Inflammatory macrophage treated with lipopolysaccharide for 4 hours (primary cell): ENCODE results near the gene CBFA2T2.
"Not testable (repeated sequence)": the region's sequence is repeated elsewhere in the genome, so short reads cannot be mapped to it uniquely, and the experiment has no call there.

Source experiments
- DNase-seq: peaks from one replicate; pipeline ENCODE4 v3.0.0-alpha.2; 2020

Gene CBFA2T2

DNA sequence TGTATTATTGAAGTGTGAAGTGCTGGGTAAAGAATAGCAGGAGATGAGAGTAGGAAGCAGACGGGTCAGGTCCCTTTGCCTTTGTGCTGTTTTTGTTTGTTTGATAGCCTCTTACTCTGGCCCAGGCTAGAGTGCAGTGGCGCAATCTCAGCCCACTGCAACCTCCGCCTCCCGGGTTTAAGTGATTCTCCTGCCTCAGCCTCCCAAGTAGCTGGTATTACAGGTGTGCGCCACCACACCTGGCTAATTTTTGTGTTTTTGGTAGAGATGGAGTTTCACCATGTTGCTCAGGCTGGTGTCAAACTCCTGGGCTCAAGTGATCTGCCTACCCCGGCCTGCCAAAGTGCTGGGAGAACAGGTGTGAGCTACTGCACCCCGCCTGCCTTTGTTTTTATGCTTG lies 18.1 kb downstream of the CBFA2T2 start:
- DNase-seq = not testable (repeated sequence)

DNA sequence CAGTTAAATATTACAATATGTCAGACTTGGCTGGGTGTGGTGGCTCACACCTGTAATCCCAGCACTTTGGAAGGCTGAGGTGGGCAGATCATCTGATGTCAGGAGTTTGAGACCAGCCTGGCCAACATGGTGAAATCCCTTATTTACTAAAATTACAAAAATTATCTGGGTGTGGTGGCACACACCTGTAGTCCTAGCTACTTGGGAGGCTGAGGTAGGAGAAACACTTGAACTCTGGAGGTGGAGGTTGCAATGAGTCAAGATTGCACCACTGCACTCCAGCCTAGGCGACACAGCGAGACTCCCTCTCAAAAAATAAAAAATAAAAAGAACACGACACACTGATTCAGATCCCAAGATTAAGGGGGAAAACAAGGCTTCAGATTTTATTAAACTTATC lies 19.2 kb downstream of the CBFA2T2 start:
- not testable (repeated sequence) for DNase-seq

DNA sequence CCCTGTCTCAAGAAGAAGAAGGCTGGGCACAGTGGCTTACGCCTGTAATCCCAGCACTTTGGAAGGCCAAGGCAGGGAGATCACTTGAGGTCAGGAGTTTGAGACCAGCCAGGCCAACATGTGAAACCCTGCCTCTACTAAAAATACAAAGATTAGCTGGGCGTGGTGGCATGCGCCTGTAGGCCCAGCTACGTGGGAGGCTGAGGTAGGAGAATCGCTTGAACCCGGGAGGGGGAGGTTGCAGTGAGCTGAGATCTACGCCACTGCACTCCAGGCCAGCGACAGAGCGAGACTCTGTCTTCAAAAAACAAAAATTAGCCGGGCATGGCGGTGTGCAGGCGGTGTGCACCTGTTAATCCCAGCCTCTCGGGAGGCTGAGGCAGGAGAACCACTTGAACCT lies 22.0 kb downstream of the CBFA2T2 start:
- not testable (repeated sequence) for DNase-seq

DNA sequence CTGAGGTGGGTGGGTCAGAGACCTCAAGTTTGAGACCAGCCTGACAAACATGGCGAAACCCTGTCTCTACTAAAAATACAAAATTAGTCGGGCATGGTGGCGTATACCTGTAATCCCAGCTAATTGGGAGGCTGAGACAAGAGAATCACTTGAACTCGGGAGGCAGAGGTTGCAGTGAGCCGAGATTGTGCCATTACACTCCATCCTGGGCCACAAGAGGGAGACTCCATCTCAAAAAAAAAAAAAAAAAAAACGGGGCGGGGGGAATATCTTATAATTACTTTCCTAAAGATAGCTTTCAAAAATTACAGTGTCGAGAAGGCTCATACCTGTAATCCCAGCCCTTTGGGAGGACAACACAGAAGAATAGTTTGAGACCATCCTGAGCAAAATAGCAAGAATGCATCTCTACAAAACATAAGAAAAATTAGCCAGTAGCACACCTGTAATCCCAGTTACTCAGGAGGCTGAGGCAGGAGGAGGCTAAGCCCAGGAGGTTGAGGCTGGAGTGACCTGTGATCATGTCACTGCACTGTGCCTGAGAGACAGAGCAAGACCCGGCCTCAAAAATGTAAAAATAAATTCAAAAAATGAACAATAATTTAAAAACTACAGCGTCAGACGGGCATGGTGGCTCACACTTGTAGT lies 25.8 kb downstream of the CBFA2T2 start:
- DNase-seq = no peak

DNA sequence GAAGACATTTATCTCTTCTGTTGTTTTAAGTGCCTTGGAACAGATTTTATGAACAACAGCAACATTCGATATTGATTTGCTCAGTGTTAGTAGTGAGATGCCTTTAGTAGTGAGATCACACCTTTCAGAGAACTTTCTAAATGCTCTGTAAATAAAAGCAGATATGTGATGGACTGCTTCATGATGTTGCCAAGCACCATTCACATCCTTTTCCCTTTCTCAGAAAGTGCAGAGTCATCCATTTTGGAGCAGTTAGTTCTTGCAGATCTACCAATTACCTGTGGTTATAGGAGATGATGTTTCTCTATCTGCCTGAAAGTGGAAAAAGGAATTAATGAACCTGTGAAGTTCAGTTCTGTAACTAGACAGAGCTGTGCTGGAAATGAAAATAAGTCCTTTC lies 27.0 kb downstream of the CBFA2T2 start:
- no peak for DNase-seq

DNA sequence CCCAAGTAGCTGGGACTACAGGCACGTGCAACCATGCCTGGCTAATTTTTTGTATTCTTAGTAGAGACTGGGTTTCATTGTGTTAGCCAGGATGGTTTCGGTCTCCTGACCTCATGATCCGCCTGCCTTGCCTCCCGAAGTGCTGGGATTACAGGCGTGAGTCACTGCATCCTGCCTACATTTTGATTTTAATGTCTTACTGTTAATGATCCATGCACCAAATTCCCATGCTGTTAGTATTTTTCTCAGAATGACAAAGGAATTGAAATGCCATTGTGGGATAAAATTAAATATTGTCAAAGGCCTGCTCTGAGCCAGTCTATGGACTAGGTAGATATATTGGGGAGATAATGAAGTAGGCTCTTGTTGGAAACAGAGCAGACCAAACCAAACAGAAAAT lies 28.2 kb downstream of the CBFA2T2 start:
- no peak for DNase-seq

DNA sequence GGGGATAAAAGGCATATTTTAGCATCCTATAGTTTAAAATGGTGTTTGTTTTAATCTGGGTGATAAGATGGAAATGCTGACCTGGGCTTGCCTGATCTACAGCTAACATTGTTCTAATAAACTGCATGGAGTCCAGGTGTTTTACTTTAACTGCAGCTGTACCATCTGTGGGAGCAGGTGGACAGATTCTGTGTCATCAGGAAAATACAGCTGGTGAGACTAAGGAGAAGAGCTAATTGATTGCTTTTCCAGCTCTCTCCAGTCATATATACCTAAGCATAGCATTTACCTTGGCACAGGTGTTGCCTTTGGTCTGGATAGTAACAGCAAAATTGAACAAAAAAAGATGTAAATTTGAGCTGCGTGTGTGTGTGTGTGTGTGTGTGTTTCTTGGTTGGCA lies 31.6 kb downstream of the CBFA2T2 start:
- no peak for DNase-seq

DNA sequence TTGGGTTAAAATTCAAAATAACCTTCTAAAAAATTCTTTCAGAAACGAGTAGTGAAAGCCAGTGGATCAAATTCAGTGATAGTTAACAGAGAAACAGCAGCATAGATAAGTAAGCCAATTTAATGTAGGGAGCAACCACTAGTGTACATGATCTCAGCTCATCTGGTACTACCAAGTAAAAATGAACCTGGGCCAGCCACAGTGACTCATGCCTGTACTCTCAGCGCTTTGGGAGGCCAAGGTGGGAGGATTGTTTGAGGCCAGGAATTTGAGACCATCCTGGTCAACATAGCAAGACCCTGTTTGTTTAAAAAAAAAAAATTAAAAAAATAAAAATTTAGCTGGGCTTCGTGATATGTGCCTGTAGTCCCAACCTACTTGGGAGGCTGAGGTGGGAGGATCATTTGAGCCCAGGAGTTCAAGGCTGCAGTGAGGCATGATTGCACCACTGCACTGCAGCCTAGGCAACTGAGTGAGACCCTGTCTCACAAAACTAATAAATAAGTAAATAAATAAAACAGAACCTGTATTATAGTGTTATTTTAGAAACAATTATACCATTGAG lies 32.4 kb downstream of the CBFA2T2 start:
- DNase-seq = no peak

DNA sequence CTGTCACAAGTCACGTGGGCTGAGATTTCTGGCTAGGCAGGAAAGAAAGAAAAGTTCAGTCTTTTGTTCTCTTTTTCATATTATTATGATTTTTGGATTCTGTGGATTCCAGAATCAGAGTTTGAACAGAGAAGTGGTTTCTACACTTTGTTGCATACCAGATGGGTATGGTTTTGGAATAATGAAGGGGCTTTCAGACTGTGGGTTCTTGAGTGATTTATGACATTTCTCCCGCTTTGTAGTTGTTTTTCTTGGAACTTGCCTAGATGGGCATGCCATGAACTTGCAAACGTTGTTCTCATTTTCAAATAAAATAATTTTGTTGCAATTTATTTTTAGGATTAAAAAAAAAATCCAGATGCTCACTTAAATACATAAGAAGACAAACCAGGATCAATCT lies 34.4 kb downstream of the CBFA2T2 start:
- DNase-seq = no peak

DNA sequence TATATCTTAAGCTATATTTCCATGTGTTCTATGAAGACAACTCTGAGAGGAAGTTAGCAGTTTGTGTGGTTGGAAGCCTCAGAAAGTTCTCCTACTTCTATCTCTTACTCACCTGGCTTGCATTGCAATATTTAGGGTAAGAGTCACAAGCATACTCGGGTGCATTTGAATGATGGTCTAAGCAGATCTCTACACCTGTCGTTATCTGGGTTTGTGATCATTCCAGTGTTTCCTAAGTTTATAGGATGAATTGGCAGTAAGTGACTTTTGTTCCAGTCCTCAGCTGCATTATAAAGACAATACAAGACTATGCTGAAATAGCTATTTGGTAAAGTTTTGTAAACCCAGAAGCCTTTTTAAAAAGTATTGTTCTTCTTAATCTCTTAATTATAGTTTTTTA lies 36.9 kb downstream of the CBFA2T2 start:
- DNase-seq = no peak

DNA sequence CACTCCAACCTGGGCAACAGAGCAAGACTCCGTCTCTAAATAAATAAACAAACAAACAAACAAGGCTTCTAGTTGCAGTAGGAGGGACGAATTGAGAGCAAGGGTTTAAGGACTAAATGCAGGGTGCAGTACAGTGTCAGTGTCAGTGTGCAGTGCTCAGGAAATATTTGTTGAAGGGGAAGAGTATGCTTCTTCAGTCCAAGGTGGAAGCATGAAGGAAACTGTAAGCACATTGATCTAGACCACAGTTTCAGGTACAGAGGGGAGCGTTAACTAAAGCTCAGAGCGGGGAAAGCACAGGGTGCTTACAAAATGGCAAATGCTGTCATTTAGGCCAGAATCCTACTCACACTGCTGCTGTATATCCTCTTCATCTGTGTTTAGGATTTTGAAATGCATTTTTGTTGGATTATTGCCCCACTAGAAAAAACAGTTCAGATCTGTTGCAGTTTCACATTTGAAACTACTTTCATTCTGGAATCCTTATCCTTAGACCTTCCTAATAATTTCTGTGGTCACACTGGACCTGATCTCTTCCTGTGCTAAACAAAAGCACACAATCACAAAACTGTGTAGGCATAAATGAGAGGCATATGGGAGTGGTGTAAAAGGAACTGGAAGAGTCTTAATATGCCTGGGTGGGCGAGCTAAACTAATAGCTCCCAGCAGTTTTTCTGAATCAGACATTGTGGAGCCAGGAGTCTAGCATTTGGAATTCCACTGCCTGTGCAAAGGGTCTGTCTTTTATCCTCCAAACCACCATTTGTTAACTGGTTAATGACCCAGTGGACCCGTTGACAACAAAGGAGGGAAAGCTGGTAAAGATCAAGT lies 41.4 kb downstream of the CBFA2T2 start:
- peak; percentile 19 for DNase-seq

DNA sequence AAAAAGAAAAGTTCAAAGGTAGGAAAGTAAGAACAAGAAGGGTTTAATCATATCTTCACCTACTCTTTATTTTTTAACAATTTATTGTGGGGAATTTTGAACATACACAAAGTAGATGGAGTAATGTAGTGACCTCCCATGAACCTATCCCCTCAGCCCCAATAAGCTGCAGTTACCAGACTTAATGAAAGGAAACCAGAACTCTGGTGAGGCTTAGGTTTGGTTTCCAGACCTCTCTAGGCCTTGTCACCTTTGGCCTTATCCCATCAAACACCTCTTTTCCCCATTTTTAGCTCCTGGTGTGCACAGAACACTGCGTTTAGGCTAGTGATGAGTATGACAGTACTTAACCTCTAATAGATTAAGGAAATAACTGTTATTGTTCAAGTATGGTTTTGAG lies 42.0 kb downstream of the CBFA2T2 start:
- DNase-seq = no peak

DNA sequence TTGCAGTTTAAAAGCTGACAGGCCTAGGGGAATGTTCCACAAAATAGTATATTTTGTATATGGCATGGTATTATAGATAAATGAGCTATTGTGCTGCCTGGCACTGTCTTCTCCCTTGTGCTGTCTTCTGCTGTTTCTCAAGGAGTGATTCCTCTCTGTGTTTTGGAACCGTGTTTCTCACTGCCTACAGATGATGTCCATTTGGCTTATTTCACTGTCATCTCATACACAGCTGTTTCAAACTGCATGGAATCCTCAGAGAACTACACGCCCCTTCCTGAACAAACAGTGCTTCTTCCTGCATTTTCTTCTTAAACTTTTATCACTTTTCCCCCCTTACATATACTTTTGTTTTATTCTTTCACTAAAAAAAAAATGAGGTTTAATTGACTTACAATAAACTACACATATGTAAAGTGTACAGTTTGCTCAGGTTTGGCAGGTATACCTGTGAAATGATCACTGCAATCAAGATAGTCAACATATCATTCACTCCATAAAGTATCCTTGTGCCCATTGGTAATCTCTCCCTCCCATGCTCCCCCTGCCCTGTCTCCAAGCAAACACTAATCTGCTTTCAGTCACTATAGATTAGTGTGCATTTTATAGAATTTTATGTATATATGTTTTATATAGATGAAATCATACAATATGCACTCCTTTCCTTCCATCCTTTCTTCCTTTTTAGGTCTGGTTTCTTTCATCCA lies 43.0 kb downstream of the CBFA2T2 start:
- DNase-seq = no peak

DNA sequence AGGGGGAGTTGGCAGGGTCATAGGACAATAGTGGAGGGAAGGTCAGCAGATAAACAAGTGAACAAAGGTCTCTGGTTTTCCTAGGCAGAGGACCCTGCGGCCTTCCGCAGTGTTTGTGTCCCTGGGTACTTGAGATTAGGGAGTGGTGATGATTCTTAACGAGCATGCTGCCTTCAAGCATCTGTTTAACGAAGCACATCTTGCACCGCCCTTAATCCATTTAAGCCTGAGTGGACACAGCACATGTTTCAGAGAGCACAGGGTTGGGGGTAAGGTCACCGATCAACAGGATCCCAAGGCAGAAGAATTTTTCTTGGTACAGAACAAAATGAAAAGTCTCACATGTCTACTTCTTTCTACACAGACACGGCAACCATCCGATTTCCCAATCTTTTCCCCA lies 45.8 kb downstream of the CBFA2T2 start:
- not testable (repeated sequence) for DNase-seq

DNA sequence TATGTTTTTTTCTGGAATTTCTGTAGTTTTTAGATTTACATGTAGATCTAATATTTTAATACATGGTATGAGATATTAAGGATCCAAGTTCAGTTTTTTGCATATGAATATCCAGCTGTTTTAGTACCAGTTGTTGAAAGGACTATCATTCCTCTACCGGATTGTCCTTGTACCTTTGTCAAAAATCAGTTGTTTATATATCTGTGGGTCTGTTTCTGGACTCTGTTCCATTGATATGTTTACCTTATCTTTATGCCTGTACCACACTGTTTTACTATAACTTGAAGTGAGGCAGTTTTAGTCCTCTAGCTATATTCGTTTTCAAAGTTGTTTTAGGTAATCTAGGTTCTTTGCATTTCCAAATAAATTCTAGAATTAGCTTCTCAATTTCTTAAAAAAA lies 47.7 kb downstream of the CBFA2T2 start:
- no peak for DNase-seq

DNA sequence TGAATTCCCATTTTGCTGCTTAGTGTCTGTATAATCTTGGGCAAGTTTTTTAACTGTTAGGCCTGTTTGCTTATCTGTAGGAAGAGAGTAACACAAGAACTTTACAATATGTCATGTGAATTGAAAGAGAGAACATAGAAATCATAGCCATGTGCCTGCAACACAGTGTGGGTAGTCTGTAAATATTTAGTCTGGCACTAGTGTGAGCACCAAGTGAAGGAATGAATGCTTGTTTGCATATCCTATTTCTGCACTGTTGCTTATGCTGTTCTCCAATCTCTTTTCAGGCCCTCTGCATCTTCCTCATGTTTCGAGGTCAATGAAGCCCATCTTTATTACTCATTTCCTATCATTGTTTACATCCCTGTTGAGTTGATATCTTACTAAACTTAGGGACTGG lies 49.2 kb downstream of the CBFA2T2 start:
- no peak for DNase-seq

DNA sequence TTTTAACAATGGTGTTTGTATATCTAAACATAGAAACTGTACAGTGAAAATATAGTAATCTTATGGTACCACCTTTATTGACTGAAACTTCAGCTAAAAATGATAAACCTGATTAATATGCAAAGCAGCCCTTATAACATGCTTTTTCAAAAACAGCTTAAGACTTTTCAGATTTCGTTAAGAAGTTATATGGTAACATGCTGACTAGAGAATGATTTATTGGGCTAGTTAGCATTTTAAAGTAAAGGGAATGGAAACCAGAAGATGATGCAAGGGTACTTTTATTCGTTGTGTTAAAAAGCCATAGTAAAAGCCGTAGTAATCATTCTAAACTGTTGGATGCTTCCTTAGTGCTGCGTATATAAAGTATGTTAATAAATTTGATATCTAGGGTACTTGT lies 50.5 kb downstream of the CBFA2T2 start:
- no peak for DNase-seq

DNA sequence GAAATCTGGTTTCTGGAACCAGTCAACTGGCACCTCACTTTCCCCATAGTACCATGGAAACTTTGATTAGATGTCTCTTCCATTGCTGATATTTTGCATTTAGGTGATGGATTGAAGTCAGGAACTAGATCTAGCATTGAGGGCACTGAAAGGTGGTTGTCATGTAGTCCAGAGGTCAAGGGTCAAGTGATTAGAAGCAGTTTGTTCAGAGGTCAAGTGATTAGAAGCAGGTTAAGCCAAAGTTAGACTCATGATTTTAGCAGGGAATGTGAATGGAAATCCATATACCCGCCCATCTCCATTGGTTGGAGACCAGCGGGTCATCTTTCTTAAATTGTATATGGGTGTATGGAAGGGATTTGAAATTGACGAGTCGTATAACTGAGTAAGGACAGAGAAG lies 51.2 kb downstream of the CBFA2T2 start:
- no peak for DNase-seq

DNA sequence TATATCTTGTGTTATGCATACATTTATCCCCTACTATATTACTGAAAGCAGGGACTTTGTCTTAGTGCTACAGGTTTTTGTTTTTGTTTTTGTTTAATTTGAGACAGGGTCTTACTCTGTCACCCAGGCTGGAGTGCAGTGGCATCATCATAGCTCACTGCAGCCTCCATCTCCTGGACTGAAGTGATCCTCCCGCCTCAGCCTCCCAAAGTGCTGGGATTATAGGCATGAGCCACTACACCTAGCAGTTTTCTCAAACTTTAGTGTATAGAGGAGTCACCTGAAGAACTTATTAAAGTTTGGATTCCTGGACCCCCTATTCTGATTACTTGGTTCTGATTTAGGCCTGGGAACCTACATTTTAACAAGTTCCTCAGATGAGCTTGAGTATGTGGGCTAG lies 51.9 kb downstream of the CBFA2T2 start:
- no peak for DNase-seq

DNA sequence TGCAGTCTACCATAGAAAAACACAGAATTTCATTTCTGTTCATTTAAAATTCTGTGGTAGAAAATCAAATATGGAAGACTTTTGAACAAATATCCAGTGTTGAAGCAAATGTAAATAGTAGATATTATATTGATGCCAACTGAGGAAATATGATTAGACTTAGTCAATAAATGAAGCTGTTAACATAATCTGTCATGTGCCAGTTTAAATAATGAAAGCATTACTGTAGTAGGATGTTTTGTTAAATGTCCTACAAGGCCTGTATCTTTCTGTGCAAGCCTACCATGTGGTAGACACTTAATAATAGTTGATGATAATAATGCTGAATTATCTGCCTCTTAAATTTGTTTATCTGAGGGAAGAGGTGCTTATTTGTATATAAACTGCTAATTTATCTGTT lies 55.9 kb downstream of the CBFA2T2 start:
- no peak for DNase-seq

DNA sequence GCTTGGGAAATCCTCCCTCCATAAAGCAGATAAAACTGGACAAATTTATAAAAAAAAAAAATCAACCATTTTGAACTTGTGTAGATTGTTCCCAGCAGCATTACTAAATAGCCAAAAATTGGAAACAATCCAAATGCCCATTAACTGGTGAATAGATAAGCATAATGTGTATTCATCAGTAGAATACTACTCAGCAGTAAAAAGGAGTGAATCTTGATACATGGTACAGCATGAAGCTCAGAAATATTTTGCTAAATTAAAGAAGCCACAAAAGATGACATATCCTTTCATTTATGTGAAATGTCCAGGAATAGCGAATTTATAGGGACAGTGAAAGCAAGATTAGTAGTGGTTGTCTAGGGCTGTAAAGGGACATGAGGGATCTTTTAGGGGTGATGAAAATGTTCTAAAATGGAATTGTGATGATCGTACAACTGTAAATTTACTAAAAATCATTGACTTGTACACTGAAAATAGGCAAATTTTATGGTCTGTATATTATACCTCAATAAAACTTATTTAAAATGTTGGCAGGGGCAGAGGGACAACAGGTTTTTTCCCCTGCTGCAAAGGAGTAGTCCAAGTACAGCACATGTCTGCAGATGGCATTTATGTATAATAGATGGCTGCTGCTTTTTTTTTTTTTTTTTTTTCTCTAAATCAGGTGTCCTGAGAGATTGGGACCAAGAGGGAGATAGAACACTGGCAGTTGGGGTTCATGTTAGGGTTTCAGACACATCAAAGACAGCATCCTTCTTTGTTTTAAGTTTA lies 59.5 kb downstream of the CBFA2T2 start:
- no peak for DNase-seq

DNA sequence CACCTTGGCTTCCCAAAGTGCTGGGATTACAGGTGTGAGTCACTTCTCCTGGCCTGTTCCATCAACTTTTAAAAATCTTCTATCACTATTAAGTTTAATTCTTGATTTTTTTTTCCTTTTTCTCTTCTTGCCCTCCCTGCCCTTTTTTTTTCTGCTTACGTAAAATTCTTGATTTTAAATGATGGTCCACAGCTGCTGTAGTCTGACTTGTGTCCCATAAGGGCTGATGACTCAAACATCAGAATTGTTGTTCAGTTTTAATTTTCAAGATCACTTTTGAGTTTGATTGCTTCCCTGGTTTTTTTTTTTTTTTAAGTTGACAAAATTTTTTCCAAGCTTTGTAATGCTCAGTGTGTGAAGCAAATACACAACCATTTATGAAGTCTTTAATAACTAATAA lies 61.9 kb downstream of the CBFA2T2 start:
- DNase-seq = no peak

DNA sequence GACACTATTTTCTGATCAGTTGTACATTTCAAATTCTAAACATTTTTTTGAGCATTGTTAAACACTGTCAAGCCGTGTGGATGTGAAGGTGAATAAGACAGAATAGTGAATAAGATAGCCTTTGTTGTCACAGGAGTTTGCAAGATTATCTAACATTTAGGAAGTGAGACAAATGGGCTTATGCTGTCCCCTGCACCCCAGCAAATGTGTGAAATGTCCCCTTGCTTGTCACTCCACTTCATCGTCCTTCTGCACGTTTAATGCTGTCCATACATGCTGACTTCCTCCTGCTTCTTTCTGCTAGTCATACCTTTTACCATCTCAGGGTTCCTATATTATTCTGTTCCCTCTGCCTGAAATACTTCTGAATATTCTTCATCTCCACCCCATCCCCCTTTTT lies 62.6 kb downstream of the CBFA2T2 start:
- no peak for DNase-seq
